HG02943 (cell line): ENCODE data around the gene MOB2.
"Not testable (repeated sequence)": the region's sequence is repeated elsewhere in the genome, so short reads cannot be mapped to it uniquely, and the experiment has no call there.

Experiments
- ATAC-seq: cut with Tn5 transposase; IDR thresholded peaks from one replicate; pipeline ENCODE4 v1.9.1; 2021; ENCODE audit warnings: mild to moderate bottlenecking, low read depth, moderate library complexity; ENCODE audit not compliant: unreplicated experiment

MOB2 gene

DNA sequence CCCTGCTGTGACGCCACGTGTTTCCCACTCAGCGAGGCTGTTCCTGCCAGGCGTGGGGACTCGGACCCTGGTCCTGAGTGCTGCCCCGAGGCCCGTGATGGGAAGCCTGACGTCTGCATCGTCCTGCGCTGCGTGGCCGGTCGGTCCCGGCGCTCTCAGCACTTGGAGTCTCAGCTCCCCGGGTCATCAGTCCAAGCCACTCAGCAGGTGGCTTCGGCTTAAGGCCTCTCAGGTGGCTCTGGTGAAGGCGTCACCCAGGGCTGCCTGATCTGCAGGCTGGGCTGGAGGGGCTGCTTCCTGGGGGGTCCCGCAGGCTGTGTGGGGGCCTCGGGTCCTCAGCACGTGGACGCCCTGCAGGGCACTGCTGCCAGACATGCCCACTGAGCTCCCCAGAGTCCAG lies 61.6 kb downstream of the MOB2 start:
- ATAC-seq = no peak

DNA sequence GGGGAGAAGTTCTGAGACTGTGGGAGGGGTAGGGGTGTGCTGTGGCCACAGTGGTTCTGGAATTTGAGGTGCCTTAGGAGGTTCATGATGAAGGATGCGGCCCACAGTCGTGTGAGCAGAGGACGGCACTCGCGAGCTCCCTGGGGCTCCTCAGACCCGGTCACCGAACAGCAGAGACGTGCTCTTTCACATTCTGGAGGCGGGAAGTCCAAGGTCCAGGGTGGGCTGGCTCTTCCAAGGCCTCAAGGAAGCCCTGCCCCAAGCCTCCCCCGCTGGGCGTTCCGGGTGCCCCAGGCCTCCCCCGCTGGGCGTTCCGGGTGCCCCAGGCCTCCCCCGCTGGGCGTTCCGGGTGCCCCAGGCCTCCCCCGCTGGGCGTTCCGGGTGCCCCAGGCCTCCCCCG lies 63.2 kb downstream of the MOB2 start:
- not testable (repeated sequence) for ATAC-seq

DNA sequence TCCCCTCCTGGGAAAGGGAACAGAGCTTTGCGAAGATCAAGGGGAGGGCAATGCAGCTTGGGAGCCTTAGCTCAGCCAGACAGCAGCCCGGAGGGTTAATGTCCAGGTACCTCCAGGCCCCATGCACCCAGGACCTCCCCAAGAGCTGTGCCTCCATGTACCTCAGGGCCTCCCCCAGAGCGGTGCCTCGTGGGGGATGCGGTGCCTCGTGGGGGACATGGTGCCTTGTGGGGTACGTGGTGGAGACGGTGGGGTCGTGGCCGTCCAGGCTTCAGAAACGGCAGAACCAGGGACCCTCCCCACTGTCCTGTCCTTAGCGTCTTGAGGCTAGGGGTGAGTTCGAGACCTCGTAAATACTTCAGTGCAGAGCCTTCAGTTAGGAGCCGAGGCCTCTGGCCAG lies 63.6 kb downstream of the MOB2 start:
- no peak for ATAC-seq

DNA sequence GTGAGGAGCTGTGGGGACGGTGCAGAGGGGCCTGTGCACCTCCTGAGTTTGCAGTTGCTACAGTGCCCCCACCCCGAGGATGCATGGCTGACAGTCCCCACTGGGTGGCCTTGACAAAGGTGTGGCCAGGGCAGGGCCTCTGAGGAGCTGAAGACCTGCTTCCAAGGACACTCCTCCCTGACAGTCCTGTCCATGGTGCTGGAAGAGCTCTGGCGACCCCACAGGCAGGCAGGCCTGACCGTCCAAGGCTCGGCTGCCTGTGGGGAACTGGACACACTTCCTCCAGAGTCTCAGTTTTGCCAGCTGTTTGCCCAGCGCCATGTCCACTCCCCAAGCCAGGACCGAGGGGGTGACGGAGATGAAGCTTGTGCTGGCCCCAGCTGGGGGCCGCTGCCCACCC lies 64.1 kb downstream of the MOB2 start:
- ATAC-seq = no peak

DNA sequence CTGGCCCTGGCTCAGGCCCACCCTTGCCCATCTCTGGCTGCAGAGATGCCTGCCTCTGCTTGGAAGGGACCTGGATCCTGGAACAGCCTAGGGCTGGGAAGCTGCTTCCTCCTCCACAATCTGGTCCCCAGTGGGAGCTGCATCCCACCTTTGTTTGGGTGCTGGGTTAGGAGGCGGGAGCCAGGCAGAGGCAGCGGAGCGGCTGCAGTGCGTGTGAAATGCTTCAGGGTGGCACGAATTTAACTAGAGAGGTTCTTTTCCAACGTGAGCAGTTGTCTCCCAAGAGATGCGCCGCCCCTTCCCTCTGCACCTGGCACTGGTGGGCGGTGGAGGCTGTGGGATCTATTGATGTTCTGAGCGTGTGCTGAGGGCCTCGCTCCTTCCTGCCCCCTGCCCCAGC lies 65.3 kb downstream of the MOB2 start:
- no peak for ATAC-seq

DNA sequence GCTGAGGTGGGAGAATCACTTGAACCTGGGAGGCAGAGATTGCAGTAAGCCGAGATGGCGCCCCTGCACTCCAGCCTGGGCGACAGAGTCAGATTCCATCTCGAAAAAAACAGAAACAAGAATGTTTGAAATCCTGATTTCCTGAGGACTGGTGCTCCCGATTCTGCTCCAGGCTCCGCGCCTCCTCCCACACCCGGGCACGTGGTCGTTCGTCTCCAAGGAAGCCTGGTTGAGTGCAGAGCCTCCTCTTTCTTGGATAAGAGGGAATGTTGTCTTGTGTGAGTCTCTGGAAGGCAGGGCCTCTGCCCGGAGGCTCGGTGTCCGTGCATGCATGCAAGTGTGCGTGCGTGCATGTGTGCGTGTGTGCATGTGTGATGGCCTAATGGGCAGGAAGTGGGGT lies 66.8 kb downstream of the MOB2 start:
- no peak for ATAC-seq
